GM21360 (cell line): ENCODE measurements around the gene ERCC1.
"Not testable (repeated sequence)": the region's sequence is repeated elsewhere in the genome, so short reads cannot be mapped to it uniquely, and the experiment has no call there.

ENCODE experiments used
- ATAC-seq: cut with Tn5 transposase; IDR thresholded peaks from one replicate; pipeline ENCODE4 v1.9.1; 2021; ENCODE audit warnings: mild to moderate bottlenecking, moderate library complexity; ENCODE audit not compliant: unreplicated experiment

ERCC1 gene

DNA sequence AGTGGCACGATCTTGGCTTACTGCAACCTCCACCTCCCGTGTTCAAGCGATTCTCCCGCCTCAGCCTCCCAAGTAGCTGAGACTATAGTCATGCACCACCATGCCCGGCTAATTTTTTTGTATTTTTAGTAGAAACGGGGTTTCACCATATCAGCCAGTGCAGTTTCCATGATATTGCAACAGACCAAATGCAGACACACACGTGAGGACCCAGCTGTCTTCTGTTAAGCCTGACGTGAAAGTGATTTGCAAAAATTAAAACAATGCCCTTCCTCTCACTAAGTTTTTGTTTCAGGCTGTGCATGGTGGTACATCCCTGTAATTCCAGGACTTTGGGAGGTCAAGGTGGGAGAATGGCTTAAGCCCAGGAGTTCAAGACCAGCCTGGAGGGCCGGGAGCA is 7.3 kb upstream of the ERCC1 start:
- not testable (repeated sequence) for ATAC-seq

DNA sequence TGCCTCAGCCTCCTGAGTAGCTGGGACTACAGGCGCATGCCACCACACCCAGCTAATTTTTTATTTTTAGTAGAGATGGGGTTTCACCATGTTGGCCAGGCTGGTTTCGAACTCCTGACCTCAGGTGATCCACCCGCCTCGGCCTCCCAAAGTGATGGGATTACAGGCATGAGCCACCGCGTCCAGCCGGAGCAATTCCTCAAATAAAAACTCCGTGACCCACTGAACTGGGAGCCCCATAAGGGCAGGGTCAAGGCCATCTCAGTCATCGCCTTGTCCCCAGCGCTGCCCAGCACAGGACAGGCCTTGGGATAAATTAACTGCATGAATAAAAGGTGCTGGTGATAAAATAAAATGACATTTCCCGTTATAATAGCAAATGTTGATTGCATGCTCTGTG is 6.2 kb upstream of the ERCC1 start:
- ATAC-seq: not testable (repeated sequence)

DNA sequence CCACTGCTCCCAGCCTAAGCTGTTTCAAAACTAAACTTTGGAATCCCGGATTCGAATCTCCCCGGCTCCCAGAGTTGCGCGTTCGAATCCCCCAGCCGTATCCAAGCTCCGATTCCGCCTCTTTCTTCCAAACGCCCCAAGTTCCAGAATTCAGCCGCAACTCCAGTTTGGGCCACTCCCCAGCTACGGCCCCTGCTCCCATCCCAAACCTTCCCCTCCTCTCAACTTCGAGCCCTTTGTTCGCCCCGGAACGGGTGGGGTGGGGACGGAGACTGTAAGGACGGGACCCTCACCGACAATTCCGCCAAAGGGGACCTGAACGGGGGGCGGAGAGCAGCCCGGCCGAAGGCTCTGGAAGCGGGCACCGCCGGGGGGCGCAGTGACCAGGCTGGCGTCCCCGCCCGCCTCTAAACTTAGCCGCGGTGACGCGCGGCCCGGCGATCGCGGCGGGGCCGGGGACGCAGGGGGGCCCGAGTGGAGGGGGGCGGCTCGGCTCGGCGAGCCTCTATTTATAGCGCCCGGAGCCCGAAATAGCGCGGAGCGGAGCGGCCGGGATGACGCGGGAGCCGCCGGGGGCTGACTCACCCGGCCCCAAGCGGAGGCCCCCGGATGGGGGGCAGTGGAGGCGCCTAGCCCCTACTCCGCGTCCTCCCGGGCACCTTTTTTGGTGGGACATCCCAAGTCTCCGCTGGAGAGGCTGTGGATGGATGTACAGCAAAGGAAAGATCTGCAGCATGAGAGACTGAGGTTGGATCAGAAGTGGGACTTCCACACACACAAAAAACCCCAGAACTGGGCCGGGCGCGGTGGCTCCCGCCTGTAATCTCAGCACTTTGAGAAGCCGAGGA is 4.9 kb upstream of the ERCC1 start:
- no peak for ATAC-seq

DNA sequence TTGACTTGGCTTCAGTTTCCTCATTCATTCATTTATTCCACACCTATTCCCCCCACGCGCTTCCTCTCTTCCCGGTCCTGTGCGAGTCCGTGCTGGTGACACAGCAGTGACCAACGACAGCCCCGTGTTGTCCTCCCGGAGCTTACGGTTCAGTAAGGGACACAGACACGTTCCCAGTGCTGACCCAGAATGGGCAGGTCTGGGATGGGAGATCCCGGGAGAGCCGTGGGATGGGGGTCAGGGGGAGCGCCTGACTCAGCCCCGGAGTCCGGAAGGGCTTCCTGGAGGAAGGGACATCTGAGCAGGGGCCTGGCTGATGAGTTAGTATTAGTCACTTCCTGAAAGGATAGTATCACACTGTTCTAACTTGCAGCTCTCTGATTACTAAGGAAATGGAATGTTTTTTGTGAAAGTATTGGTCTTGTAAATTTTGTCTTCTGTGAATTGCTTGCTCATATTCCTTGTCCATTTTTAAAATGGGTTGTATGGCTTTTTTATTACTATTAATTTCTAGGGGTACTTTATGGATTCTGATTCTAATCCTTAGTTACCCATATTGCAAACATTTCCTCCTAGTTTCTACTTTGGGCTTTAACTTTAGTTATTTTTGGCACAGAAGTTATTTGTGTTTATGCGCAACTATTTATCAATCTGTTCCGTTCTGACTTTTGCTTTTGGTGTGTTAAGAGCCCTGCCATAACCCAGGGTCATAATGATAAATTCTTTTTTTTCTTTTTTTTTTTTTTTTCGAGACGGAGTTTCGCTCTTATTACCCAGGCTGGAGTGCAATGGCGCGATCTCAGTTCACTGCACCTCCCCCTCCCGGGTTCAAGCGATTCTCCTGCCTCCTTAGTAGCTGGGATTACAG is 708 bp upstream of the ERCC1 start:
- ATAC-seq: no peak

DNA sequence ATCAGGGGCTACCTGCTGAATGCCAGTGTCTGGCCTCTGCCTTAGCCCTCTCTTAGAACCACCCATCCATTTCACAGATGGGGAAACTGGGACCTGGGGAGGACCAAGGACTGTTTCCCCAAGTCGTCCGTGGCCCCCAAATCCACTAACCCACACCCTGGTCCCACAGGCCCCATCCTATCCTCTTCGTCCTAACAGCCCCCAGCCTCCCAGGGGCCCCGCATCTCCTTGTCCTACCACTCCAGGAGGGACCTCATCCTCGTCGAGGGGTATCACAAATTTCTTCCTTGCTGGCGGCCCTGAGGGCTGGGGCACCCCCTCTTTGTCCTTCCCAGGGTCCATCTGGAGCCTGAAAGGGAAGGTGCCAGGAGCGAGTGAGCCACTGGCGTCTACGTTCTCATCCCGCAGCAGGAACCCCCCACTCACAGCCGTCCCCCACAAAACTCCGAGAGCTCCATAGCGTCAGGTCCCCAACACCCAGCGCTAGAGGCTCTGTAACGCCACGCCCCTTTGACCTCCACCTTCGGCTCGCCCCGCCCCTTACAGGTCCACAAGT is 606 bp downstream of the ERCC1 start:
- ATAC-seq: peak; percentile 4

DNA sequence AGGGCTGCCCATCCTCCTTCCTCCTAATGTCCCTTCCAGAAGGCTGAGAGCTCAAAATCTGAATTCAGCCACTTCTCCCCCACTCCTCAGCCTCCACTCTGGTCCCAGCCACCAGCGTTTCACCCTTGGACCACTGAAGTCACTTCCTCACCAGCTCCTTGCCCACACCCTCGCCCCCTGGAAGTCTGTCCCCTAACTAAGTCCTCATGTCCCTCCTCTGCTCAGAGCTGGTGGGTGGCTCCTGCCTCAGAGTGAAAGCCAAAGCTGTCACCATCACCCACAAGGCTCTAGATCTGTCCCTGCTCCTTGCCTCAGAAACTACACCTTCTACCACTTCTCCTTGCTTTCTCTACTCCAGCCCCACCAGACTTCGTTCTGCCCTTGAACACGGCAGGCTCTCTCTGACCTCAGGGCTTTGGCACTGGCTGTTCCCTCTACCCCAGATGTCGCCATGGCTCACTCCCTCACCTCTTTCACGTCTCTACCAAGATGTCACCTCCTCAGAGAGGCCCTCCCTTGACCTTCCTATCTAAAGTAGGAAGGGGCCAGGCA is 1.7 kb downstream of the ERCC1 start:
- ATAC-seq: no peak

DNA sequence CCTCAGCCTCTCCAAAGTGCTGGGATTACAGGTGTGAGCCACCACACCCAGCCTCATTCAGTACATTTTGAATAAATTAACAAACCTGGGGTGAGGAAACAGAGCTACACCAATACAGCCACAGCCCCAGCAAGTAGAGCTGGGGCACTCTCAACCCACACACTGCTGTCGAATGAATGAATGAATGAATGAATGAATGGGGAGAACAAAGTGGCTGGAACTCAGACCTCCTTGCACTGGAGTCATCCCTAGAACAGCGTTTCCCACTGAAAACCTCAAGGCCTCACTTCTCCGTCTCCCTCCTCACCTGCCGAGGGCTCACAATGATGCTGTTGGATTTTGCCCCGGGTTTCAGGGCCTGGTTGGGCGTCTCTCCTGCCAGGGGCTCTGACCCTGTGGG is 2.8 kb downstream of the ERCC1 start:
- ATAC-seq: no peak

DNA sequence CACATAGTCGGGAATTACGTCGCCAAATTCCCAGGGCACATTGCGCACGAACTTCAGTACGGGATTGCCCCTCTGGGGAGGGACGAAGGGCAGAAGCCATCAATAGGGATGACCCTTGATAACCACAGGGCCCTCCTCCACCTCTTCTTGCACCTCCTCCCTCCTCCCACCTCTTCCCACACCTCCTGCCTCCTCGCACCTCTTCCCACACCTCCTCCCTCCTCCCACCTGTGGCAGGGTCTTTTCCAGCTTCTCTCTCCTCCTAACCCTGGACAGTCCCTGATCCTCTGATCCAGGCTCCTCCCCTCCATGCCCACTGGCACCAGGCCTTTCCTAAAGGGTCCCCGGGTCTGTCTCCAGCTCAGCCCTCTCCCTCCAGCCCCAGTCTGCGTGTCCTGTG is 3.4 kb downstream of the ERCC1 start:
- no peak for ATAC-seq

DNA sequence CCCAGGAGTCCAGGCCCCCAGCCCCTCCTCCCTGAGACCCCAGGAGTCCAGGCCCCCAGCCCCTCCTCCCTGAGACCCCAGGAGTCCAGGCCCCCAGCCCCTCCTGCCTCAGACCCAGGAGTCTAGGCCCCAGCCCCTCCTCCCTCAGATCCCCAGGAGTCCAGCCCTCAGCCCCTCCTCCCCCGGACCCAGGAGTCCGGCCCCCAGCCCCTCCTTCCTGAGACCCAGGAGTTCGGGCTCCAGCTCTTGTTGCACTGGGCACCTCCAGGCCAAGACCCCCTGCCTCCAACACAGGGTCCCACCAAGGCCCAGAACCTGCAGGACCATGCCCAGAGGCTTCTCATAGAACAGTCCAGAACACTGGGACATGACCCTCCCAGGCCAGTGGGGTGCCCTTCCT is 3.8 kb downstream of the ERCC1 start:
- ATAC-seq: no peak

DNA sequence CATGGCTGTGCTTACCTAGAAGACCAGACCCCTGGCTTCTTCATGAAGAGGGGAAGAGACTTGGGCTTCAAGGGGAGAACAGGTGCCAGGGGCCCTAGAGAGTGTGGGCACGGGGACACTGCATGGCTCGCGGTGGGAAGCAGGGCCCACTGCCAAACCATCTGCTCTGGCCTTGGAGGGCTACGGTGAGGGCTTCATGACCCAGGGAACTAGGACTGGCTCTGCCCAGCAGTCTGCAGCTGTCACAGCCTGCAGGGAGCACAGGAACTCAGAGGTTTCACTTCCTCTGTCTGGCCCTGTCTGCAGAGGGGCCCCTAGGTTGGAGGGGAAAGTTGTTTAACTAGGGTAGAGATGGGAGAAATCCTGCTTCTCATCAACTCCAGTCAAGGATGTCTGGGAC is 4.3 kb downstream of the ERCC1 start:
- no peak for ATAC-seq

DNA sequence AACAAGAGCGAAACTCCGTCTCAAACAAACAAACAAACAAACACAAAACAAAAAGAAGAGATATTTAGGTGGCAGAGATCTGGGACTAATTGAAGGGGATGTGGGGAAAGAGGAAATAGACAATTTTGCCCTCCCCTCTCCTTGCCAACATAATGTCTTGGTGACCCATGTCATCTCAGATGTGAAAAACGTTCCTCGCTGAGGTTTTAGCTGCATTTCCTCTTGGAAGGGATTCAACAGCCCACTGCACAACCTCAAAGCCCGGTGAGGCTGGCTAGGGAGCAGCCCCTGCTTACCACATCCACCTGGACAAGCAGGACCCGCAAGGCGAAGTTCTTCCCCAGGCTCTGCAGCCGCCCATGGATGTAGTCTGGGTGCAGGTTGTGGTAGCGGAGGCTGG is 4.9 kb downstream of the ERCC1 start:
- ATAC-seq: no peak

DNA sequence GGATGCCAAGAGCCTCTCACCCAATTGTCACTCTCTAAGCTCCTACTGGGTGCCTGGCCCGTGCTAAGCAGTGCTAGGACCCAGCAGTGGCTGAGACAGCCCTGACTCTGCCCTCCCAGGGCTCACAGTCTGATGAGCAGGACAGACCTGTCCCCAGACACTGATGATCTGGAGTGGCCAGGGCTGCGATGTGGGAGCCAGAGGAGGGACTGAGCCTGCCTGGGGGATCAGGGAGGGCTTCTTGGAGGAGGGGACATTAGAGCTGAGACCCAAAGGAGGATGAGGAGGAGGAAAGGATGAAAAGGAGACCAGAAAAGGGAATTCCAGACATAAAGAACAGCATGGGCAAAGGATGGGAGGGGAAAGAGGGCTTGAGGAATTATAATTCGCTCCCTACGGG is 6.6 kb downstream of the ERCC1 start:
- no peak for ATAC-seq

DNA sequence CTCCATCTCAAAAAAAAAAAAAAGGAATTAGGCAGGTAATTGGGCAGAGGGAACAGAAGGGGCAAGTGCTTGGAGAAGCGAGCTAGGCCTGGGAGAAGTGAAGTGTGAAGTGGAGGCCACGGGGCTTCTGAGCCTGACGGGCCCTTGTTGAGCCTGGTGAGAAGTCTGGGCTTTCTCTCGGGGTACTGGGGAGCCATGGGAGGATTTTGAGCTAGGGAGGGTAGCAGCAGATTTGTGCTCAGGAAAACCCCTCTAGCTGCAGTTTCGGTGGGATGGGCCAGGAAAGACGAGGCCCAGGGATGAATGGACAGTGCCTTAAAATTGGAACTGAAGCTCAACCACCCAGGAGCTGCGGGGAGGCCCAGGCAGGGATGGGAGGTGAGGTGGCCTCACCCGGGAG is 9.2 kb downstream of the ERCC1 start:
- no peak for ATAC-seq

DNA sequence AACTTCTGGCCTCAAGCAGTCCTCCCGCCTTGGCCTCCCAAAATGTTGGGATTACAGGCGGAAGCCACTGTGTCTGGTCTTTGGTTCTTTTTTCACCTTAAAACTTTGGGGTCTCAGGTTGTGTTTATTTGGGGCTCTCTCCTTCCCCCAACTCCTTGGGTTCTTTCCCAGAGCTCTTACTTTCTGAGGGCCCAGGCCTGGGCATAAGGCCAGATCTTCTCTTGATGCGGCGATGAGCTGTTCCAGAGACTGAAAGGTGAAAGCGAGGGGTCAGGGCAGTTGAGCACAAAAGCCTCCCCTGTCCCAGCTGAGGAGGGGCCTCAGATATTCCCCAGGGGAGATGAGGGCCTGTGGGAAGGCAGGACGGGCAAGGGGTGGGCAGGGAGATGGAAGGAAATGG is 10.2 kb downstream of the ERCC1 start:
- ATAC-seq: no peak

DNA sequence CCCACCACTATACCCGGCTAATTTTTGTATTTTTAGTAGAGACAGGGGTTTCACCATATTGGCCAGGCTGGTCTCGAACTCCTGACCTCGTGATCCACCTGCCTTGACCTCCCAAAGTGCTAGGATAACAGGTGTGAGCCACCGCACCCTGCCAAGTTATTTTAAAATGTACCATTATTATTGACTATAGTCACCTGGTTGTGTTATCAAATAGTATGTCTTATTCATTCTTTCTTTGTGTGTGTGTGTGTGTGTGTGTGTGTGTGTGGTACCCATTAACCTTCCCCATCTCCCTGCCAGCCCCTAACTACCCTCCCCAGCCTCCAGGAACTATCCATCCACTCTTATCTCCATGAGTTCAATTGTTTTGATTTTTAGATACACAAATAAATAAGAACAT is 13.4 kb downstream of the ERCC1 start:
- ATAC-seq: not testable (repeated sequence)

DNA sequence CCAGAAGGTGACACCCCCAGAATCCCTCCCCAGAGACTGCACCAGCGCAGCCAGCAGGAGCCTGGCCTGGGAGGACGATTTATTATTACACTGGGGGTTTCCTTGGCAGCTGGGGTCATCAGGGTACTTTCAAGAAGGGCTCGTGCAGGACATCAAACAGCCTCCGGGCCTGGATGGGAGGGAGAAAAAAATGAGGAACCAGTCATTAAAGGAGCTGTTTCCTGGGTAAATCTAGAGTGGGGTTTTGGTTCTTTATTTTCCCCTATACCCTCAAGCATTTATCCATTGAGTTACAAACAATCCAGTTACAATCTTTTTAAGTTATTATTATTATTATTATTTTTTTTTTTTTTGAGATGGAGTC is 14.2 kb downstream of the ERCC1 start:
- no peak for ATAC-seq

DNA sequence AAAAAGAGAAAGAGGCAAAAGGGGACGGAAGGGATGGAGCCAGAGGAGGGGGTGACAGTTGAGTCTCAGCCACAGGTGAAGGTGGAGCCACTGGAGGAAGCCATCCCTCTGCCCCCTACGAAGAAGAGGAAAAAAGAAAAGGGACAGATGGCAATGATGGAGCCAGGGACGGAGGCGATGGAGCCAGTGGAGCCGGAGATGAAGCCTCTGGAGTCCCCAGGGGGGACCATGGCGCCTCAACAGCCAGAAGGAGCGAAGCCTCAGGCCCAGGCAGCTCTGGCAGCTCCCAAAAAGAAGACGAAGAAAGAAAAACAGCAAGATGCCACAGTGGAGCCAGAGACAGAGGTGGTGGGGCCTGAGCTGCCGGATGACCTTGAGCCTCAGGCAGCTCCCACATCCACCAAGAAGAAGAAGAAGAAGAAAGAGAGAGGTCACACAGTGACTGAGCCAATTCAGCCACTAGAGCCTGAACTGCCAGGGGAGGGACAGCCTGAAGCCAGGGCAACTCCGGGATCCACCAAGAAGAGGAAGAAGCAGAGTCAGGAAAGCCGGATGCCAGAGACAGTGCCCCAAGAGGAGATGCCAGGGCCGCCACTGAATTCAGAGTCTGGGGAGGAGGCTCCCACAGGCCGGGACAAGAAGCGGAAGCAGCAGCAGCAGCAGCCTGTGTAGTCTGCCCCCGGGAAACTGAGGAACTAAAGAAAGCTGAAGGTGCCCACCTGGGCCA is 14.7 kb downstream of the ERCC1 start:
- ATAC-seq: no peak

DNA sequence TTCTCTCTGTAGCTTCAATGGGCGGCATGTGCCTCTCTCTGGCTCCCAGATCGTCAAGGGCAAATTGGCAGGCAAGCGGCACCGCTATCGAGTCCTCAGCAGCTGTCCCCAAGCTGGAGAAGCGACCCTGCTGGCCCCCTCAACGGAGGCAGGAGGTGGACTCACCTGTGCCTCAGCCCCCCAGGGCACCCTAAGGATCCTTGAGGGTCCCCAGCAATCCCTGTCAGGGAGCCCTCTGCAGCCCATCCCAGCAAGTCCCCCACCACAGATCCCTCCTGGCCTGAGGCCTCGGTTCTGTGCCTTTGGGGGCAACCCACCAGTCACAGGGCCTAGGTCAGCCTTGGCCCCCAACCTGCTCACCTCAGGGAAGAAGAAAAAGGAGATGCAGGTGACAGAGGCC is 15.6 kb downstream of the ERCC1 start:
- ATAC-seq: no peak

DNA sequence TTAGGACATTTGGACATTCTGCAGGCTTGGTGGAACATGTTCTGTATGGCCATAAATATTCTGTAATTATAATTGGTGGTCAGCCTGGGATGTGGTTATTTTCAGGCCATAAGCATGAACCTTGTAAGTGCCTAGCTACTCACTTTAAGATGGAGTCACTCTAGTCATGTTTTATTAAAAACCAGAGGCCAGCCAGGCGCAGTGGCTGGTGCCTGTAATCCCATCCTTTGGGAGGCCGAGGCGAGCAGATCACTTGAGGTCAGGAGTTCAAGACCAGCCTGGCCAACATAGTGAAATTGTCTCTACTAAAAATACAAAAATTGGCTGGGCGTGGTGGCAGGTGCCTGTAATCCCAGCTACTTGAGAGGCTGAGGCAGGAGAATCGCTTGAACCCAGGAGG is 16.1 kb downstream of the ERCC1 start:
- not testable (repeated sequence) for ATAC-seq

DNA sequence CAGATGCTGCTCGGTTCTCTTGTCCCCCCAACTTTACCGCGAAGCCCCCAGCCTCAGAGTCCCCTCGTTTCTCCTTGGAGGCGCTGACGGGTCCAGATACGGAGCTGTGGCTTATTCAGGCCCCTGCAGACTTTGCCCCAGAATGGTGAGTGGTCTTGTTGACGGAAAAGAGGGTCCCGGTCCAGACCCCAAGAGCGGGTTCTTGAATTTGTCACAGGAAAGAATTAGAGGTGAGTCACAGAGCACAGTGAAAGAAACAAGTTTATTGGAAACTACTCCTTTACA is 16.7 kb downstream of the ERCC1 start:
- ATAC-seq: no peak
